Ovary (tissue), 9 donors: ENCODE results near the gene SAMD5. TPM values are rescaled to one million over a fixed set of nuclear protein-coding genes. Genes with fewer than 3 reads are reported as not detected.

Experiments used
- DNase-seq, 5 donors: peaks; one replicate each; pipeline ENCODE4 v3.0.0-alpha.2; 2019 to 2020
- H3K27ac ChIP-seq, 2 donors: fragments of 200-600 bp; one replicate each; pipeline versions ENCODE4 v1.5.1 to v1.8.0; 2019 to 2022
- H3K27me3 ChIP-seq: fragments of 200-600 bp; one replicate; pipeline ENCODE4 v1.8.0; 2022
- H3K36me3 ChIP-seq: fragments of 200-600 bp; sonication (generic); one replicate; pipeline ENCODE4 v1.5.1; 2019
- H3K4me1 ChIP-seq: one replicate; pipeline ENCODE4 v1.8.1; 2013; ENCODE audit warnings: mild to moderate bottlenecking, moderate library complexity; ENCODE audit not compliant: insufficient read depth
- H3K4me3 ChIP-seq: fragments of 200-600 bp; sonication (generic); one replicate; pipeline ENCODE4 v1.5.1; 2017
- H3K9me3 ChIP-seq, 2 donors: fragments of 200-600 bp in 1 of 2; sonication (generic) in 1 of 2; one replicate each; pipeline versions ENCODE4 v1.5.1 to v1.8.1; 2013 to 2019; ENCODE audit warnings: mild to moderate bottlenecking in 1 of 2, moderate library complexity in 1 of 2
- EP300 ChIP-seq: sonication (generic); formaldehyde crosslinking; IDR thresholded peaks from one replicate; pipeline ENCODE4 v1.6.1; 2017; ENCODE audit warnings: antibody characterized with exemption
- POLR2A ChIP-seq: fragments of 450-650 bp; IDR thresholded peaks from one replicate; pipeline ENCODE4 v1.6.1; 2017; ENCODE audit warnings: antibody characterized with exemption, mild to moderate bottlenecking, moderate library complexity
- WGBS, 3 donors: extraction: QIAGEN DNeasy Blood & Tissue Kit in 1 of 3; methylation state at CpG; one replicate each; pipeline versions ENCODE4 v1.1.5 to v1.1.7; 2013 to 2017; 5-methylcytosine and 5-hydroxymethylcytosine counted together
- intact Hi-C, 4 donors: fragments of 100-400 bp; cut with DNase I; formaldehyde crosslinking; loops; one replicate each; pipeline versions ENCODE4 v1.11.0 to v1.15.1; 2022 to 2023
- polyA plus RNA-seq, 2 donors: library from polyadenylated mRNA; stranded (reverse); fragments of 200-250 nt in 1 of 2; fragments of 350-450 nt in 1 of 2; fragmentation: Illumina TruSeq in 1 of 2; extraction: RNeasy Lipid Tissue Mini Kit (QIAGEN cat#74804) in 1 of 2; gene quantifications; one replicate each; pipeline ENCODE4 v1.2.3, GENCODE V29; 2013 to 2014
- total RNA-seq, 7 donors: library from RNA; depleted of rRNA in 2 of 7; stranded (reverse); fragments of >200 nt in 2 of 7; fragmentation: NEBNext Ultra II Directional in 3 of 7; extraction: Animal tissue kit (Norgen Biotek cat#: 25700) in 3 of 7; gene quantifications; one replicate each; pipeline versions ENCODE4 v1.1.0 to v1.2.4, GENCODE V29; 2016 to 2023
- TF ChIP-seq, protein P1 (sequence below), 3 donors: fragments of 450-650 bp in 2 of 3; fragments of 200-600 bp in 1 of 3; IDR thresholded peaks; one replicate each; pipeline versions ENCODE4 v1.5.1 to v1.8.0; 2016 to 2022; ENCODE audit warnings: antibody characterized with exemption in 3 of 3, mild to moderate bottlenecking in 1 of 3
- donor health status: DM: no; HTN: no; CAD: no; lungs with moderate emphysema.
- donor health status: DM: no; HTN: no; CAD: no.
- donor health status: Bipolar disorder and iron deficiency.
- donor health status: DM: yes; HTN: yes; CAD: no.
- donor health status: DM: no; HTN: no; CAD: no.
- donor health status: DM: yes; HTN: yes; CAD: no.

Gene SAMD5
- total and polyA plus RNA-seq, 9 donors: 0.13 to 3.9 (median 1.6) TPM

GRCh38 chr6:147553099-147553498, 44.6 kb downstream of the SAMD5 start:
- intact Hi-C loops: no loop called here
- Histone ChIP-seq H3K4me3 (no peak overlapping the region), H3K27ac (no peak overlapping the region), H3K36me3 (no peaks in the 10 kb centered on the region), H3K4me1 (no peaks in the 10 kb centered on the region), H3K27me3 (no peaks in the 10 kb centered on the region), H3K9me3 (no peaks in the 10 kb centered on the region)
- no peak for DNase-seq
- WGBS, 3 donors: 96 to 100% (median 100%) methylated on average over 1 of the region's 1 CpG
- TF ChIP-seq, protein P1, sequence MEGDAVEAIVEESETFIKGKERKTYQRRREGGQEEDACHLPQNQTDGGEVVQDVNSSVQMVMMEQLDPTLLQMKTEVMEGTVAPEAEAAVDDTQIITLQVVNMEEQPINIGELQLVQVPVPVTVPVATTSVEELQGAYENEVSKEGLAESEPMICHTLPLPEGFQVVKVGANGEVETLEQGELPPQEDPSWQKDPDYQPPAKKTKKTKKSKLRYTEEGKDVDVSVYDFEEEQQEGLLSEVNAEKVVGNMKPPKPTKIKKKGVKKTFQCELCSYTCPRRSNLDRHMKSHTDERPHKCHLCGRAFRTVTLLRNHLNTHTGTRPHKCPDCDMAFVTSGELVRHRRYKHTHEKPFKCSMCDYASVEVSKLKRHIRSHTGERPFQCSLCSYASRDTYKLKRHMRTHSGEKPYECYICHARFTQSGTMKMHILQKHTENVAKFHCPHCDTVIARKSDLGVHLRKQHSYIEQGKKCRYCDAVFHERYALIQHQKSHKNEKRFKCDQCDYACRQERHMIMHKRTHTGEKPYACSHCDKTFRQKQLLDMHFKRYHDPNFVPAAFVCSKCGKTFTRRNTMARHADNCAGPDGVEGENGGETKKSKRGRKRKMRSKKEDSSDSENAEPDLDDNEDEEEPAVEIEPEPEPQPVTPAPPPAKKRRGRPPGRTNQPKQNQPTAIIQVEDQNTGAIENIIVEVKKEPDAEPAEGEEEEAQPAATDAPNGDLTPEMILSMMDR (IDR thresholded peaks at IDR 0.05): no peak
- TF ChIP-seq POLR2A (no peak), EP300 (no peak)

DNA sequence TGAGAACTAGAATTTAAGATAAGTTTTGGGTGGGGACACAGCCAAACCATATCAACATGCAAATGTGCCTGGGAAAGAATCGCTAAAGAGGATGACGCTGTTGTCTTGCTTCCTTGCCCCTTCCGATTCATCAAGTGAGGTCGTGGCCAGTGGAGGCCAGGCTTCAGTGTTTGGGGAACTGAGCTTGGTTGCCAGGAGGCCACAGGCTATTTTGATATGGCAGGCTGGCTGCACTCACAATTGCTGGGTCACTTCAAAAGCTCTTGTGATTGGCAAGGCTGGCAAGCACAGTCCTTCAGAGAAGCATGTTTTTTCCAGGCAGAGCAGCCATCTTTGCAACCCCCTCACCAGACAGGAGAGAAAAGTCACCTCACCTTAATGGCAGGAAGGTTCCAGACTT, 45.8 kb downstream of the SAMD5 start:
- Histone ChIP-seq H3K4me1 (peaks cover 3% of the 10 kb centered on the region), H3K36me3 (no peaks in the 10 kb centered on the region), H3K27me3 (no peaks in the 10 kb centered on the region), H3K4me3 (no peak overlapping the region), H3K9me3 (no peaks in the 10 kb centered on the region), H3K27ac (no peak overlapping the region)
- no peak for DNase-seq
- WGBS, 3 donors: 93 to 98% (median 95%) methylated on average over 4 of the region's 4 CpGs
- TF ChIP-seq POLR2A (no peak), EP300 (no peak)
- TF ChIP-seq, protein P1 (IDR thresholded peaks at IDR 0.05): no peak
- intact Hi-C loops: no loop called here

GRCh38 chr6:147559006-147559405, 50.5 kb downstream of the SAMD5 start:
- WGBS, 3 donors: 12 to 43% (median 17%) methylated on average over 7 of the region's 7 CpGs
- no peak overlapping the region for H3K4me3 ChIP-seq

GRCh38 chr6:147560670-147561069, 52.2 kb downstream of the SAMD5 start:
- TF ChIP-seq EP300 (no peak), POLR2A (no peak)
- TF ChIP-seq, protein P1 (IDR thresholded peaks at IDR 0.05): no peak
- Histone ChIP-seq H3K27ac (no peak overlapping the region), H3K4me3 (no peak overlapping the region), H3K4me1 (peaks cover 3% of the 10 kb centered on the region), H3K36me3 (no peaks in the 10 kb centered on the region), H3K9me3 (no peaks in the 10 kb centered on the region), H3K27me3 (no peaks in the 10 kb centered on the region)
- intact Hi-C loops: no loop called here
- no peak for DNase-seq

More at GRCh38 chr6:147559006-147559405, 50.5 kb downstream of the SAMD5 start:
- no peak for DNase-seq
- no peak overlapping the region for H3K27ac ChIP-seq
- peaks cover 3% of the 10 kb centered on the region for H3K4me1 ChIP-seq
- intact Hi-C loops: no loop called here
- H3K36me3 ChIP-seq: no peaks in the 10 kb centered on the region
- TF ChIP-seq EP300 (no peak), POLR2A (no peak)
- TF ChIP-seq, protein P1 (IDR thresholded peaks at IDR 0.05): no peak
- no peaks in the 10 kb centered on the region for H3K27me3 ChIP-seq
- no peaks in the 10 kb centered on the region for H3K9me3 ChIP-seq

- Histone ChIP-seq H3K36me3 (no peaks in the 10 kb centered on the region), H3K4me1 (peaks cover 3% of the 10 kb centered on the region), H3K9me3 (no peaks in the 10 kb centered on the region), H3K27ac (no peak overlapping the region), H3K27me3 (no peaks in the 10 kb centered on the region), H3K4me3 (no peak overlapping the region)
- WGBS, 3 donors: 89 to 94% (median 91%) methylated on average over 6 of the region's 6 CpGs
- no peak for TF ChIP-seq EP300
- TF ChIP-seq, protein P1 (IDR thresholded peaks at IDR 0.05): no peak
- TF ChIP-seq POLR2A: no peak
- DNase-seq: no peak
- intact Hi-C loops: no loop called here
Measured at GRCh38 chr6:147561726-147562125, 53.2 kb downstream of the SAMD5 start.
